Activated CD4-positive, alpha-beta T cell treated with anti-CD3 and anti-CD28 coated beads, Interleukin-2, amount 50 U/mL, for 24 hours (primary cell): Measurements from ENCODE around the gene TNFSF13.
A peak's percentile ranks its signal among the peaks of the same experiment; 100 is the strongest.

ENCODE experiments used
- DNase-seq, 2 donors: peaks; one replicate each; pipeline ENCODE4 v3.0.0-alpha.2; 2020; ENCODE audit warnings: low read depth in 1 of 2, low spot score in 1 of 2

TNFSF13 gene, protein sequence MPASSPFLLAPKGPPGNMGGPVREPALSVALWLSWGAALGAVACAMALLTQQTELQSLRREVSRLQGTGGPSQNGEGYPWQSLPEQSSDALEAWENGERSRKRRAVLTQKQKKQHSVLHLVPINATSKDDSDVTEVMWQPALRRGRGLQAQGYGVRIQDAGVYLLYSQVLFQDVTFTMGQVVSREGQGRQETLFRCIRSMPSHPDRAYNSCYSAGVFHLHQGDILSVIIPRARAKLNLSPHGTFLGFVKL

DNA sequence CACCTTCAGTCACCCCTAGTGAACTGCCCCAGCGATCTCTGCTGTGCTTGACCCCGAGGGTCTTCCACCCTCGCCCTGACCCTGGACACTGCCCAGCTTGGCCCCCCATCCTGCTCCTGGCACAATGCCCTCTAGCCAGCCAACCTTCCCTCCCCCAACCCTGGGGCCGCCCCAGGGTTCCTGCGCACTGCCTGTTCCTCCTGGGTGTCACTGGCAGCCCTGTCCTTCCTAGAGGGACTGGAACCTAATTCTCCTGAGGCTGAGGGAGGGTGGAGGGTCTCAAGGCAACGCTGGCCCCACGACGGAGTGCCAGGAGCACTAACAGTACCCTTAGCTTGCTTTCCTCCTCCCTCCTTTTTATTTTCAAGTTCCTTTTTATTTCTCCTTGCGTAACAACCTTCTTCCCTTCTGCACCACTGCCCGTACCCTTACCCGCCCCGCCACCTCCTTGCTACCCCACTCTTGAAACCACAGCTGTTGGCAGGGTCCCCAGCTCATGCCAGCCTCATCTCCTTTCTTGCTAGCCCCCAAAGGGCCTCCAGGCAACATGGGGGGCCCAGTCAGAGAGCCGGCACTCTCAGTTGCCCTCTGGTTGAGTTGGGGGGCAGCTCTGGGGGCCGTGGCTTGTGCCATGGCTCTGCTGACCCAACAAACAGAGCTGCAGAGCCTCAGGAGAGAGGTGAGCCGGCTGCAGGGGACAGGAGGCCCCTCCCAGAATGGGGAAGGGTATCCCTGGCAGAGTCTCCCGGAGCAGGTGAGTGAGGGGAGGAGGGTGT is at the start of gene TNFSF13:
TNFSF13 (plus strand) TSS at position 207 of the 776 bp plus-strand sequence; CDS start at position 497, 290 bp downstream.
- DNase-seq = no peak

DNA sequence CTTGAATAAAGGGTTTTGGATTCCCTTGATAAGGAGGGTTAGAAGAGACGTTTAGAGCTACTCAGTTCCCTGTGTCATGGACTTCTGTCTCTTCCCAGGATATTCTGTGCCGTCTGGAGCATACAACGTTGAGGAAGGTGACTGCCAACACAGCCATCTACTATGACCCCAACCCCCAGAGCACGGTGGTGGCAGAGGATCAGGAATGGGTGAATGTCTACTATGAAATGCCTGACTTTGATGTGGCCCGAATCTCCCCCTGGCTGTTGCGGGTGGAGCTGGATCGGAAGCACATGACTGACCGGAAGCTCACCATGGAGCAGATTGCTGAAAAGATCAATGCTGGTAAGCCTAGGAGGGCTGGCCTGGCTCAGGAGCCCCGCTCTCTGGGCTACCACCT is 49.7 kb upstream of the TNFSF13 start:
- no peak for DNase-seq

DNA sequence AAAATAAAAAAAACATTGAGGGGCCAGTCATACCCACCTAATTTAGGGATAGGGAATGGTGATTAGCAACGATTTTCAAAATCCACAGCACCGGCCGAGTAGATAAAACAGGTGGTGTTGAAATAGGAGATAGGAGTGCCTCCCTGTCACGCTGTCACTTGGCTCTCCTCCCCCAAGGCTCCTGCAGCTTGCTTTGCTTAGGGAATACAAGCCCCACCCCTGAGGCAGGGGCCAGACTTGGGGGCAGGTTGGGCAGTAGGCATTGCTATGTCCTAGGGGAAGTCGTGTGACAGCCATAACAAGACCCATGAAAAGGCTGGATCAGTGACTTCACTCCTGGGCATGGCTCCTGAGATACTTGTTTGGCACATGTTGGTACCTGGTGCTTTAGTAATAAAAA is 48.6 kb upstream of the TNFSF13 start:
- no peak for DNase-seq

DNA sequence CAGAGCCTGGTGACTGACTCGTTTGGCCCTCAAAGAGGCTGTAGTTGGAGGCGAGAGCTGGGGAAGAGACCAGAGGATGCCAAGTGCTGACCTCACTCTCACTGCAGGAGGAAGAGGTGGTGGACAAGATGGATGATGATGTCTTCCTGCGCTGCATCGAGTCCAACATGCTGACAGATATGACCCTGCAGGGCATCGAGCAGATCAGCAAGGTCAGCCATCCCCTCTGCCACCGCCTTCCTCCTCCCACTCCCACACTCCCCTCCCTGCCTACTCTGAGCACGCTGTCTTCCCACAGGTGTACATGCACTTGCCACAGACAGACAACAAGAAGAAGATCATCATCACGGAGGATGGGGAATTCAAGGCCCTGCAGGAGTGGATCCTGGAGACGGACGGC is 47.4 kb upstream of the TNFSF13 start:
- DNase-seq = no peak

DNA sequence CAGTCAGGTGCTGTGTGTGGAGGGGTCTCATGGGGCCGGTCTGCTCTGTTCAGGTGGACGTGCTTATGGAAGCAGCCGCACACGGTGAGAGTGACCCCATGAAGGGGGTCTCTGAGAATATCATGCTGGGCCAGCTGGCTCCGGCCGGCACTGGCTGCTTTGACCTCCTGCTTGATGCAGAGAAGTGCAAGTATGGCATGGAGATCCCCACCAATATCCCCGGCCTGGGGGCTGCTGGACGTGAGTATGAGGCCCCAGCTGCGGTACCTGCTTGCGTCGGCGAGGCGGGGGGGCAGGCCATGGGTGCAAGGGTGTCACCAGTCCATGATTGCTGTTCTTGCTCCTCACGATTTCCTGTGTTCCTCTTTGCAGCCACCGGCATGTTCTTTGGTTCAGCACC is 46.4 kb upstream of the TNFSF13 start:
- no peak for DNase-seq

DNA sequence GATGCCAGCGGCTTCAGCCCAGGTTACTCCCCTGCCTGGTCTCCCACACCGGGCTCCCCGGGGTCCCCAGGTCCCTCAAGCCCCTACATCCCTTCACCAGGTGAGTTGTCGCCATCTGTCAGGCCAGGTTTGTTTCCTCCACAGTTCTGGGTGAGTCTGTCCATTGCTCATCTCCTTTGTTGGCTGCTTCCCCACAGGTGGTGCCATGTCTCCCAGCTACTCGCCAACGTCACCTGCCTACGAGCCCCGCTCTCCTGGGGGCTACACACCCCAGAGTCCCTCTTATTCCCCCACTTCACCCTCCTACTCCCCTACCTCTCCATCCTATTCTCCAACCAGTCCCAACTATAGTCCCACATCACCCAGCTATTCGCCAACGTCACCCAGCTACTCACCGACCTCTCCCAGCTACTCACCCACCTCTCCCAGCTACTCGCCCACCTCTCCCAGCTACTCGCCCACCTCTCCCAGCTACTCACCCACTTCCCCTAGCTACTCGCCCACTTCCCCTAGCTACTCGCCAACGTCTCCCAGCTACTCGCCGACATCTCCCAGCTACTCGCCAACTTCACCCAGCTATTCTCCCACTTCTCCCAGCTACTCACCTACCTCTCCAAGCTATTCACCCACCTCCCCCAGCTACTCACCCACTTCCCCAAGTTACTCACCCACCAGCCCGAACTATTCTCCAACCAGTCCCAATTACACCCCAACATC is 45.6 kb upstream of the TNFSF13 start:
- no peak for DNase-seq

DNA sequence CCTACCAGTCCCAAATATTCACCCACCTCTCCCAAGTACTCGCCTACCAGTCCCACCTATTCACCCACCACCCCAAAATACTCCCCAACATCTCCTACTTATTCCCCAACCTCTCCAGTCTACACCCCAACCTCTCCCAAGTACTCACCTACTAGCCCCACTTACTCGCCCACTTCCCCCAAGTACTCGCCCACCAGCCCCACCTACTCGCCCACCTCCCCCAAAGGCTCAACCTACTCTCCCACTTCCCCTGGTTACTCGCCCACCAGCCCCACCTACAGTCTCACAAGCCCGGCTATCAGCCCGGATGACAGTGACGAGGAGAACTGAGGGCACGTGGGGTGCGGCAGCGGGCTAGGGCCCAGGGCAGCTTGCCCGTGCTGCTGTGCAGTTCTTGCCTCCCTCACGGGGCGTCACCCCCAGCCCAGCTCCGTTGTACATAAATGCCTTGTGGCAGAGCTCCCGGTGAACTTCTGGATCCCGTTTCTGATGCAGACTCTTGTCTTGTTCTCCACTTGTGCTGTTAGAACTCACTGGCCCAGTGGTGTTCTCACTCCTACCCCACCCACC is 44.6 kb upstream of the TNFSF13 start:
- no peak for DNase-seq

DNA sequence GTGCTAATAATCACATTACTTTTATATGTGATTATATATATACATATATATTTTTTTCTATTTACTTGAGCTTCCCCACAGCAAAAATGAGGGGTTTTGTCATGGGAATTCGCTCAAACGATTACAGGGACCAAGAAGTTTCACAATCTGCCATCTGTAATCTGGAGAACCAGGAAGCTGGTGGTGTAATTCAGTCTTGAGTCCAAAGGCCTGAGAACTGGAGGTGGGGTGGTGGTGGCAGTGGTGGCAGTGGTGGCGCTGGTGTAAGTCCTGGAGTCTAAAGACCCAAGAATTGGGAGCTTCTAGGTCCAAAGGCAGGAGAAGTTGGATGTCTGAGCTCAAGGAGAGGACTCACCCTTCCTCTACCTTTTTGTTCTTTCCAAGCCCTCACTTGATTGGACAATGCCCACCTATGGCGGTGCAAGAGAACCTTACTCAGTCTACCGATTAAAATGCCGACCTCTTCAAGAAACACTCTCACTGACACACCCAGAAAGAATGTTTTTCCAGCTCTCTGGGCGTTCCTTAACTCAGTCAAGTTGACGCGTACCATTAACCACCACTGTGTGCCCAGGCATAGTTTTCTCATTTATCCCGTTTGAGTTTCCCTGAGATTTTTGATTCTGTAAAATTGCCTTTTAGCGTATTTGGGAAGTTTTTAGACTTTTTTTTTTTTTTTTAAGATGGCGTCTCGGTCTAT is 42.5 kb upstream of the TNFSF13 start:
- DNase-seq = no peak

DNA sequence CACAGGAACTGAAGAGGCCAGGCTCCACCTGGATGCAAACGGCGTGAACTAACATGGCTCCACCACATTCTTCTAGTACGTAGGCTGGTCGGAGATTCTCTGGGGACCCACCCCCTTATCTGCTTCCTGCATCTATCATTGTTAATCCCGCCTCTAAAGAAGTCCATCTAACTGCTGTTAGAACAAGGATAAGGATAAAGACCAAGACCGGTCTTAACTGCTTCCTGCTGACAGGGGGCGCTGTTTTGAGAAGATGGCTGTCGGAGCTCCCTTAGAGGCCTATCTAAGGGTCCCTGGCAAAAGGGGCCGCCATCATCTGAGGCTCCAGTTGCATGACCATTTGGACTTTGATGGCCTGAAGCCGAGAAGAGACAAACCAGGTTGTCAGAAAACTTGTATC is 35.5 kb upstream of the TNFSF13 start:
- DNase-seq = peak; percentile 21 to 34

DNA sequence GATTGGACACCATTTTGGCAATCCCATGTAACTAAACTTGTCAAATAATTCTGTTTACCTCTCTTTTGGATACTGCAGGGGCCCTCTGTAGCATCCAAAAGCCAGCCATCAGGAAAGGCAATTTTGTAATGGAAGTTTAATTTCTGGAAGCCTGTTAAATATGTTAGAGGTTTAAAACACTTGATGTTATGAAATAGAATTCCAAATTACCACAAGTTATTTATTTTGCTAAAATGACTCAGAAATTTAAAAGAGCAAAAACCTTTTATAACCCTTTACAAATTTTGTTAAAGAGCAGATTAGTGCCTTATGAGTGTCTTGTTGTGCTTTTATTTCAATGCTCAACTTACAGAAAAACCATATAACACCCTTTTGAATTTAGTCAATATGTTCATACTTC is 29.7 kb upstream of the TNFSF13 start:
- DNase-seq = no peak

DNA sequence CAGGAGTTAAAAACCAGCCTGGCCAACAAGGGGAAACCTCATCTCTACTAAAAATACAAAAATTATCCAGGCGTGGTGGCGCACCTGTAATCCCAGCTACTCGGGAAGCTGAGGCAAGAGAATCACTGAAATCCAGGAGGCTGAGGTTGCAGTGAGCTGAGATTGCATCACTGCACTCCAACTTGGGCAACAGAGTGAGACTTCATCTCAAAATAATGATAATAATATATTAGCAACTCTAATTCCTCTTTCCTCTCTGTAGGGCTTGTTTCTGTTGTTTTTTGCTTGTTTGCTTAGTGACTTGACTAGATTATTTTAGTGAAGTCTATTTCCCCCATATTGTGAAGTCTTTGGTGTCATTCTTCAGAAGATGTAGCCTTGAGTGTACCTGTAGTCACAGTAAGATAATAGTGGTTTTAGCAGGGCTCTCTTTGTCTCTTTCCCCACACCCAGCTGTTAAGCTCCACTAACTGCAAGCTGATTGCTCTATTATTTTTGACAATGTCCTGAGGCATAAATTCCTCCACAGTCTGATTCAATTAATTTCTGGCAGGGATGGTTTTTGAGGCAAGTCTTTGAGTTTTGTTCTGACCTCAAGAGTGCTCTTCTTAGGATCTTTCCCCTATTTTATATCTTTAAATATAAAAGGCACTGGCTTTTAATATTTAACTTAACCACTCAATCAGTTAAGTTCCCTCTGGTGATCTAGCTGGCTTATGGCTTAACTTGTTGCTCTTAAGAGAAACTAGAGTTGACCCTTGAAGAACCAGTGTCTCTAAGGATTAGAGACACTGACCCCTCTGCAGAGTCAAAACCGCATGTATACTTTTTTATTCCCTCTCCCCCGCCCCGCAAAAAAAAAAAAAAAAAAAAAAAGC is 28.3 kb upstream of the TNFSF13 start:
- no peak for DNase-seq

DNA sequence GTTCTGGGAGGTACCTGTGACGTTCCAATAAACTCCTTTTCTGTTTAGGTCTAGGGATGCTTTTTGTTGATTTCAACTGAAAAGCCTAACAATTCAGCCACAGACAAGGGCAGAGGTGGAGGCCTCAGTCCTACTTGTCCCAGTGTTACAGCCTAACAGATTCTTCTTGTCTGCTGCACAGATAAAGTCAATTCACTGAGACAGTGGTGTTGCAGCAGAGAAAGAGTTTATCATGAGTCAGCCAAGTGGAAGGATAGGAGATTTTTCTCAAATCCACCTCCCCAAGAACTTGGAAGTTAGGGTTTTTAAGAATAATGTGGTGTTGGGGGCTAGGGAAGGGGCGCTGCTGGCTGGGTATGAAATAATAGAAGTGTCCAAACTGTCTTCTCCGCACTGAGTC is 20.5 kb upstream of the TNFSF13 start:
- no peak for DNase-seq

DNA sequence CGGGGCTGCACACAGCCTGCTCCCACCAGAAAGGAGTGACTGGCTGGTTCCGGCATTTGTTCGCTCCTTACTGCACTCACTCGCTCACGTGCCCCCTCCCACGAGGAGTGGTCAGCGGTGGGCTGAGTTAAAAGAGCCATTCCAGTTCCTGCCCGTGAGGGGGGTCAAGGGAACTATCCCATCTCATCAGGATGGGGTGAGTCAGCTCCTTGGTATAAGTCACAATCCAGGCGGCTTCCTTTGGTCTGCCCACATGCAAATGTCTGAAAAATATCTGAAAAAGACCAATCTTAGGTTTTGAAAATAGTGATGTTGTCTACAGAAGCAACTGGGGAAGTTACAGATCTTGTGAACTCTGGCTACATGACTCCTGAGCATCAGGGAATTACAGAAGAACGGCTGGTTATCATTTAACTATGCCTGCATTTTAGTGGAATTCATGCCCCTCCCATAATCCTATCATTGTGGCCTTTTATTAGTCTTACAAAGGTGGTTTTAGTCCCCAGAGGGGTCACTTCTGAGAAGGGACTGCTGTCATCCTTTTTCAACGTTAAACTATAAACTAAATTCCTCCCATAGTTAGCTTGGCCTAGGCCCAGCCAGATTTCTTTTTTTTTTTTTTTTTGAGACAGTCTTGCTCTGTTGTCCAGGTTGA is 19.5 kb upstream of the TNFSF13 start:
- no peak for DNase-seq

DNA sequence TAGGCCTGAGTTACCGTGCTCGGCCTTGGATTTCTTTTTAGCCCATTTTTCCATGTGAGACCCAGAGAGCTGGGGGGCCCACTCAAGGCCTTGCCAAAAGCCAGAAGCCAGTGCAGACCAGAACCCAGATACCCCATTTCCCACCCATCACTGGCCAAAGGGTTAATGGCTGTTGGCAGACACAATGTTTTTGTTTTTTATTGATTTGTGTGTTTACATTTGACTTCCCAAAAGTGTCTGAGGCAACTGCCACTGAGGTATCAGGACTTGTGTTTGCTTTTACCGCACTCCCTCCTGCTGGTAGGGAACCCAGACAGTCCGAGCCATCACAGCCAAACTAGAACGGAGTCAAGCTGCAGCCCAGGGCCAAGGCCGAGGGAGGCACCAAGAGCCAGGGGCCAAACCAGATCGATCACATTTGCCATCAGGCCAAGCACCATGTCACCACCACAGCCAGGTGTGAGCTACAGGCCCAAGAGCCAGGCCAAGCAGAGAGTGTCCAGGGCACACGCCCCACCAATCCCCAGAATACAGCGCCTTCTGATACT is 17.4 kb upstream of the TNFSF13 start:
- DNase-seq = no peak

DNA sequence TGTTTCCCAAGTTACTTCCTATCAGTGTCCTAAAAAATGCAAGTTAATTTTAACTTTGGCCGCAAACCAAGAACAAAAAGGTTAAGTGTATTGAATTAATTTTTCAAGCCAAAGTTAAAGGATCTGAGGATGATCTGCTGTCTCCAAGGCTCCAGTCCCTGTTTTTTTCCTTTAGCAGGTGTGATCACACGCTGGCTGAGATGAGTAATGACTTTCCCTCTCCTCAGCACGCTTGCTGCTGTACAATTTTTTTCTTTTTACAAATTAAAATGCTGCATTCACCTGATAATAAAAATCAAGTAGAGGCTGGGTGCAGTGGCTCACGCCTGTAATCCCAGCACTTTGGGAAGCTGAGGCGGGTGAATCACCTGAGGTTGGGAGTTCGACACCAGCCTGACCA is 13.6 kb upstream of the TNFSF13 start:
- no peak for DNase-seq

DNA sequence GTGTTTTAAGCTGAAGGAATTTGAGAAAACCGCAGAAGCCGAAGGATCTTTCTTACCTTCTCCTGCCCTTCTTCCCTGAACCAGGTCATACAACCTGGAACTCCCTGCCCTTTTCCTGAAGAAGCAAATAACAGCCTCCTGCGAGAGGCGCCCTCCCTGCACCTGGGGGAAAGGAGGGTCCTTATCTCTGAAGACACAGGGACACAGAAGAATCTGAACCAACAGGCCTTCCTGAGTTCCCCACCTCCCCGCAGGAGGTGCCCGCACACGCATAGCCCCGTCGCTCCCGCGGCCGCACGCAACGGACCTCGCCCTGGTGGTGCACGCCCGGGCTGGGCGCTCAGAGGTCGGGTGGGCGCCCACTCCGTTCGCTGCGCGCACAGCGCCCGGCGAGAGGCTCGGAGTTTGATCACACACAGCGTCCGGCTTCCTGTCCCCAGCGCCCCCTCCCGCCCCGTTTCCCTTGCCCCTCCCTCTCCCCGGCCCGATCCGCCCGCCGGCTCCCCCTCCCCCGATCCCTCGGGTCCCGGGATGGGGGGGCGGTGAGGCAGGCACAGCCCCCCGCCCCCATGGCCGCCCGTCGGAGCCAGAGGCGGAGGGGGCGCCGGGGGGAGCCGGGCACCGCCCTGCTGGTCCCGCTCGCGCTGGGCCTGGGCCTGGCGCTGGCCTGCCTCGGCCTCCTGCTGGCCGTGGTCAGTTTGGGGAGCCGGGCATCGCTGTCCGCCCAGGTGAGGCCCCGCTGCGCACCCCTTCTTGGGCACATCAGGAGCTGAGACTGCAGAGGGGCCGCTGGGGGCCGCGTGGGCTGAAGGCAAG is 9.8 kb upstream of the TNFSF13 start, which contains the start of gene TNFSF12:
TNFSF12 (plus strand) TSS at position 474 of the 816 bp plus-strand sequence; CDS start at position 570, 96 bp downstream.
- no peak for DNase-seq

DNA sequence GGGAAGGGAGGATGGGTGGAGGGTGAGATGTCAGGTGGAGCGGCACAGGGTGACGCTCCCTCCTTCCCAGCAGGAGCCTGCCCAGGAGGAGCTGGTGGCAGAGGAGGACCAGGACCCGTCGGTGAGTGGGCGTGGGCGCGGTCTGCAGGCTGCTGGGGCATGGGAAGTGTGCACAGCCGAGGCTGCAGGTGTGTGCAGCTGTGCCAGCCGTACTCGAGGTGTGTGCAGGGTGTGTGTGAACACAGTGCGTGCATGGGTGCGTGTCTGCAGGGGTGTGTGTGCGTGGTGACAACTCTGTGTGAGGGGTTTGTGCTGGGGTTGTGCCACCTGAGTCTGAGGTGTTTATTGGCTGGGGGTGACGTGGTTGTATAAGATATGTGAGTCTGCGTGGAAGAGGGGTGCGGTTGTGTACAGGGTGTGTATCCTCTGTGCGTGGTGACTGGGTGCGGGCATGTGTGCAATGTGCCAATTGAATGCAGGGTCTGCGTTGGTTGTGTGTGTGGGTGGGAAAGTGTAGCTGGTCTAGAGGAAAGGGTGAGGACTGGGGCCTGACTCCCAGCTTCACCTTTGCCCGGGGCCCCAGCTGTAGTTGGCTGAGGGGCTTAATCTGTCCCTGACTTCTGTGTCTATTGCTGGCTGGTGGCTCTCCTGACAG is 9.0 kb upstream of the TNFSF13 start:
- no peak for DNase-seq

DNA sequence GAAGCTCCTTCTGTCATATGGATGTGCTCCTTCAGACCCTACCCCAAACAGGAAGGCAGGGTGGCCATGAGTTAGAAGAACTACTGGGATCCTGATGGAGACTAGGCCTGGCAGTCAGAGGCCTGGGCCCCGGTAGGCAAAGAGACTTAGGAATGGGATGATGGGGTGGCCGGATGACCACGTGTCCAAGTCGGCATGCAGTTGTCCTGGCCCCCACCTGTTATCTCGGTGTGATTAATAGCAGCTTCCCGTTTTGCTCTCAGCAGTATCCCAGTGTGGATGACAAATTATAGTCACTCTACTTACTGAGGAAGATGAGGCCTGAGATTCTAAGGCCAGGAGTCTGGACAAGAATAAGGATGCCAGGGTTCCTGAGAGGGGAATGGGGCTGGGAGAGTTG is 8.2 kb upstream of the TNFSF13 start:
- no peak for DNase-seq
